ENCODE measurements around the gene JUN.

- TF ChIP-seq, protein P1, sequence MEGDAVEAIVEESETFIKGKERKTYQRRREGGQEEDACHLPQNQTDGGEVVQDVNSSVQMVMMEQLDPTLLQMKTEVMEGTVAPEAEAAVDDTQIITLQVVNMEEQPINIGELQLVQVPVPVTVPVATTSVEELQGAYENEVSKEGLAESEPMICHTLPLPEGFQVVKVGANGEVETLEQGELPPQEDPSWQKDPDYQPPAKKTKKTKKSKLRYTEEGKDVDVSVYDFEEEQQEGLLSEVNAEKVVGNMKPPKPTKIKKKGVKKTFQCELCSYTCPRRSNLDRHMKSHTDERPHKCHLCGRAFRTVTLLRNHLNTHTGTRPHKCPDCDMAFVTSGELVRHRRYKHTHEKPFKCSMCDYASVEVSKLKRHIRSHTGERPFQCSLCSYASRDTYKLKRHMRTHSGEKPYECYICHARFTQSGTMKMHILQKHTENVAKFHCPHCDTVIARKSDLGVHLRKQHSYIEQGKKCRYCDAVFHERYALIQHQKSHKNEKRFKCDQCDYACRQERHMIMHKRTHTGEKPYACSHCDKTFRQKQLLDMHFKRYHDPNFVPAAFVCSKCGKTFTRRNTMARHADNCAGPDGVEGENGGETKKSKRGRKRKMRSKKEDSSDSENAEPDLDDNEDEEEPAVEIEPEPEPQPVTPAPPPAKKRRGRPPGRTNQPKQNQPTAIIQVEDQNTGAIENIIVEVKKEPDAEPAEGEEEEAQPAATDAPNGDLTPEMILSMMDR (IDR thresholded peaks at IDR 0.05), result no peak
- TF ChIP-seq POLR2A (IDR thresholded peaks at IDR 0.05), result no peak
Measured at GRCh38 chr1:58816747-58817221, 32.9 kb upstream of the JUN start.

All from adrenal gland (tissue), 5 donors.